Muscle of arm (tissue), 12 donors: ENCODE measurements around the gene CREB3L1. TPM values are rescaled to one million over a fixed set of nuclear protein-coding genes. Genes with fewer than 3 reads are reported as not detected.
"Not testable (repeated sequence)": the region's sequence is repeated elsewhere in the genome, so short reads cannot be mapped to it uniquely, and the experiment has no call there.

Experiments
- DNase-seq: peaks from one replicate; pipeline ENCODE4 v3.0.0-alpha.2; 2013
- polyA plus RNA-seq, 12 donors: library from polyadenylated mRNA; unstranded; fragments of 120-200 nt; gene quantifications; one replicate each; pipeline ENCODE4 v1.2.1, GENCODE V29; 2013; ENCODE audit not compliant: insufficient read length in 12 of 12

CREB3L1 gene
- polyA plus RNA-seq, 12 donors, result 32.4 to 75.3 (median 47.2) TPM; not detected in 1

GRCh38 chr11:46294365-46295309 lies 17.2 kb downstream of the CREB3L1 start:
- DNase-seq, result peak; percentile 54

DNA sequence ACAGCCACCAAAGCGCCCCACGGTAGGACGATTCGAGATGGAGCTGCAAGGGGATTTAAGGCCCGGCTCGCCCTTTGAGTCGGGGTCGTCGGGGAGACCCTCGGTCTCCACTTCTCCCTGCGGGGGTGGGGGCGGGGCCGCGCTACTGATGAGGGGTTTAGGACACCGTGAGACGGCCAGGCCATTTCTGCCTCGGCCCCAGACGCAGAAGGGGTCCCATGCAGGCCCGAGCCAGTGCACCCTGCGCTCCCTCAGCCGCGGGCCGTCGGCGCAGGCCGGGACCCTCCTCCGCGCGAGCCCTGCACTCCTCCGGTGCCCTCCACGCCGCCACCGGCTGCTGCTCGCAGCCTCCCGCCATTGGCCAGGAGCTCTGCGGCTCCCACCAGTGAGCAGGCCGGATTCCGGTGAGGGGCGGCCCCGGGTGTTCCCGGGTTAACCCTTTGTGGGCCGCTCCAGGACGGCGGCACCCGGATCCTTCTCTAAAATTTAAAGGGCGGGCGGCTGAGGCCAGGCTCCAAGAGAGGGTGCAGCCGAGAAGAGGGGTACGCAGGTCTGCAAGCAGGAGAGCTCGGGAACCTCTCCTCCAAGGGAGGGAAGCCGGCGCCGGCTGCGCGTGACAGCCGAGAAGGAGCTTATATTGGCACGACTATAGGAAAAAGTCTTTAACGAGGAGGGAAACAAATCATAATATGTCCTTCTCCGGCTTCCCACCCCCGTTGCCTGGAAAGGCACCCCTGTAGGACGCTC lies 18.0 kb downstream of the CREB3L1 start:
- DNase-seq, result peak; percentile 86

GRCh38 chr11:46296059-46296527 lies 18.6 kb downstream of the CREB3L1 start:
- no peak for DNase-seq

DNA sequence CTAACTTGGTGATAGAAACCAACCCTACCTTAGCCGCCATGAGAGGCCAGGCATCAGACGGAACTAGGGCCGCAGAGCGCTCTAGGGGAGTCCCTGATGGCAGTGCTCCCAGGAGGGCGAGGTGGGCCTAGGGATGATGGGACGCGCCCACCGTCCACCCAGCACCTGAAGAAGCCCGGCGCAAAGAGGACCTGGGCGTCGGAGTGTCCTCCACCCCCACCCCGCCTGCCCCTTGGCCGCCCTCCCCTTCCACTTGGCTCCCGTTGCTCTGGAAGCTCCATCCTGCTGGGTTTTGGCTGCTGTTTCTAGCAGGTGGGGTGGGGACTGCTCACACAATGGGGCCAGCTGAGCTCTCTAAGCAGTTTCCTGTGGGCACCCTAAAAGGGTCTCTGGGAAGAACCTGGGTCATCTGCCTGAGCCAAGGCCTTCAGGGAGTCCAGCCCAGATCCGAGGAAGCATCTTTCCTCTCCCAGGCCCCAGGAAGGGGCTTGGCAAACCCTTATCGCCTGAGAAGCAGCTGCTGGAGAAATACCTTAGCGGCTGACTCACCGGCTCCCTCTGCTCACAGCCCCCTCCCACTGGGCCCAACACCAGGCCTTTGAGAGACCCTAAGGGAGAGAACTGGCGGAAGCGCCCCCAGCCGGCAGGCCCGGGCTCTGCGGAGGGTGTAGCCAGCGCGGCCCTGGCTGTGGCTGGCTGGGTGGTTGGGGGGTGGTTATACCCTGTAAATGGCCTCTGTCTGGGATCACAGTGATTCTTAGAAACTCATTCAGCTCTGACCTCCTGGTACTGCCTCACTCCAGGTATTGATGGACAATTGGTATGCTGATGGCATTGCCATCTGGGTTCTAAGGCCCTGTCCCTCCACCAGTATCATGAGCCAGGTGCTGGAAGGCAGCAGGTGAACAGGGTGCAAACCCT lies 19.3 kb downstream of the CREB3L1 start:
- DNase-seq, result peak; percentile 75

DNA sequence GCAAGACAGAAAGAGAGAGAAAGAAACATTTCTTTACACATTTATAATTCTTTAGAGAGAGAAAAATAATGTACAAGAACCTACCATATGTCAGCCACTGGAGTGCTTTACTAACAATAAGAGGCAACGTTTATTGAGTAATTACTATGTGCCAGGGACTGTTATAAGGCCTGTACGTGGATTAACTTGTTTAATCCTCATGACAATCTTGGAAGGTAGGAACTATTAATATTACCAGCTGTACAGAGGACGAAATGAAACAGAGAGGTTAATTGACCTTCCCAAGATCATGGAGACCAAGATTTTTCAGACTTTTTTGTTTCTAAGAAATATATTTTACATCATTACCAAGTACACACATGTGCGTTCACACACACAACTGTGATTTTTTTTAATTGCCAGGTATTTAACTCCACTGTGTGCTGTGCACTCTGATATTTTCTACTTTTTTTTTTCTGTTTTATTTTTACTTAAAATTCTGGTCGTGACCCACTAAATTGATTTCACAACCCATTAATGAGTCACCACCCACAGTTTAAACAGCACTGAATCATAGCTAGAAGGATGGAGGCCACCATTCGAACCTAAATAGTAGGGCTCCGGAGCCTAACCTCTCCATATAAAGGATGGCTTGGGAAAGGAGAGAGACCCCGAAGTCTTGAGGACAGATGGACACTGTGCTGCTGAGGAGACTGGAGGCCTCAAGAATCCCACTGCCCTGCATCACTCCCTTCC lies 21.4 kb downstream of the CREB3L1 start:
- DNase-seq, result no peak

GRCh38 chr11:46299451-46299961 lies 22.0 kb downstream of the CREB3L1 start:
- DNase-seq, result no peak

DNA sequence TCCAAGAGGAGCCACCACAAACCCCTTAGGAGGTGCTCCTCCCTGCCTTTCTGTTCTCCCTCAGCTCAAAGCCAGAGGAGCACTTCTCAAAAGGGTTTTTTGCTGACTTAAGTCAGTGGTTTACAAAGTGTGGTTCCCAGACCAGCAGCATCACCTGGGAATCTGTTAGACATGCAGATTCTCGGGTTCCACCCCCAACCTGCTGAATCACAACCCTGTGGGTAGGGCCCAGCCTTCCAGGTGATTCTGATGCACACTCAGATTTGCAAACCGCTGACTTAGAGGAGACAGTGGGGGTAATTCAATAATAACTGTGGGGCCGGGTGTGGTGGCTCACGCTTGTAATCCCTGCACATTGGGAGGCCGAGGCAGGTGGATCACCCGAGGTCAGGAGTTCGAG lies 22.8 kb downstream of the CREB3L1 start:
- no peak for DNase-seq

- DNase-seq, result no peak
These were observed 25.4 kb downstream of the CREB3L1 start for GRCh38 chr11:46302866-46303265.

DNA sequence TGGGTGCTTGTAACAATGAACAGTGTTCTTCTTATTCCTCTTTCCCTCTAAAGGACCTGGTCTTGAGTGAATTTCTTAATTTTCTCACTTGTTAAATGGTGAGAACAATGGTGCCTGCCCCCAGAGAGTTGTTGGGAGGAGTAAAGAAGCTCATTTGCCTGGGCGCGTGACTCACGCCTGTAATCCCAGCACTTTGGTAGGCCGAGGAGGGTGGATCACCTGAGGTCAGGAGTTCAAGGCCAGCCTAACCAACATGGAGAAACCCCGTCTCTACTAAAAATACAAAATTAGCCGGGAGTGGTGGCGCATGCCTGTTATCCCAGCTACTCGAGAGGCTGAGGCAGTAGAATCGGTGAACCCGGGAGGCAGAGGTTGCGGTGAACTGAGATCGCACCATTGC lies 26.6 kb downstream of the CREB3L1 start:
- DNase-seq, result not testable (repeated sequence)

GRCh38 chr11:46304605-46305179 lies 27.2 kb downstream of the CREB3L1 start:
- DNase-seq, result no peak

GRCh38 chr11:46305295-46305694 lies 27.8 kb downstream of the CREB3L1 start:
- no peak for DNase-seq

- DNase-seq, result no peak
These were observed 28.9 kb downstream of the CREB3L1 start for GRCh38 chr11:46306296-46306853.

DNA sequence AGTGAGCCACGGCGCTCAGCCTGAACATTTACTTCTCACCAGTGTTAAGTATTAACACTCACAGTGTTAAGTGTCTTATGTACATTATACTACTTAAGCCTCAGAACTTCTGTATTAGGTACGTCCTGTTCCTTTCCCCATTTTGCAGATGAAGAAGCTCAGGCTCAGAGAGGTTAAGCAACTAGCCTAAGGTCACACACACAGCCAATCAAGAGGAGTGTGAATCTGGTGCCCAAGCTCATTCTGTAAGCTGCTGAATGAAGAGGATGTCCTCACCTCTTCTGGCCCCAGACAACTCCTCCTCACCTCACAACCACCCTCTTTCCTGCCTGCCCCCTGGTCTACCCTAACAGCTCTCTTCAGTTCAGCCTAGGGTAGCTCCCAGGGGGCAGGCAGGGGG lies 29.9 kb downstream of the CREB3L1 start:
- no peak for DNase-seq

GRCh38 chr11:46307785-46308341 lies 30.4 kb downstream of the CREB3L1 start:
- DNase-seq, result no peak

- peak; percentile 70 for DNase-seq
These were observed 31.4 kb downstream of the CREB3L1 start for GRCh38 chr11:46308631-46309419.

DNA sequence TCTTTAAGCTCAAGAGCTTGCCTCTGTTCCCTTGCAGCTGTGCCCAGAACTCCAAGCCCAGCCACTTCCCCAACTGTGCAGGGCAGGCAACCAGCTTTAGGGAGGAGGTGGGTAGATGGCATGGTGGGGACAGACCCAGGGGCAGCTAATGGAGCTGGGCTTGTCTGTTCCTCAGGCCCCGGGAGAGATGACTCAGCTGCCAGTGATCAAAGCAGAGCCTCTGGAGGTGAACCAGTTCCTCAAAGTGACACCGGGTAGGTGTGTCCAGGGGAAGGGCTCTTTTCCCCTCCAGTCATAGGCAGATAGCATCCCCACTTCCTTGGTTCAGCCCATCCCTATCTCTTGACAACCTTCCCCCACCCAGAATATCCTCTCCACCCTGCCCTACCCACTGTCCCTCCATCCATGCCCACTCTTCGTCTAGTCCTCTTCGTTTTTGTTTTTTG lies 32.4 kb downstream of the CREB3L1 start:
- DNase-seq, result no peak

DNA sequence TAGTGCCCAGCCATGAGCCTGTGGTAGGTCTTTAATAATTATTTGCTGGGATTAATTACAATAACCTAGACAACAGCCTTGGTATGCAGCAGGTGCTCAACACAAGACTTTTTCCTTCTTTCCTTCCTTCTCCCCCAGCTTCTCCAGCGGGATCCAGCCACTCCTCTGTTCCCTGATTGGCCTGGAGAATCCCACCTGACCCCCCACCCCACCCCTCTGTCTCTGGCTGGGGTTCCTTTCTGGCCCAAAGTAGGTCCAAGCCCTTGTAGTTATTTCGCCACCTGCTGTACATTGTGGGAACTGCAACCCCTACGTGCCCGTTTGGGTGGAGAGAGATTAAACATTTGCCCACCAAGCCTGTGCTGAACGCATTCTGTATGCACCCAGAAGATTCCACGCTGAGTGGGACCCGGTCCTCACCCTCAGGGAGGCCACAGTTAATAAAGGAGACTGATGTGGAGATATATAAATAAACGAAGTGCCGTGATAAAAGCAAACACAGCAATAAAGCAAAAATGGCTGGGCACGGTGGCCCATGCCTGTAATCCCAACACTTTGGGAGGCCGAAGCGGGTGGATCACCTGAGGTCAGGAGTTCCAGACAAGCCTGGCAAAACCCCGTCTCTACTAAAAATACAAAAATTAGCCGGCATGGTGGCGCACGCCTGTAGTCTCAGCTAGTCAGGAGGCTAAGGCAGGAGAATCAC lies 37.7 kb downstream of the CREB3L1 start:
- DNase-seq, result peak; percentile 66
